GM21717 (cell line): ENCODE data around the gene OR5T3.
"Not testable (repeated sequence)": the region's sequence is repeated elsewhere in the genome, so short reads cannot be mapped to it uniquely, and the experiment has no call there.

Experiments
- ATAC-seq: cut with Tn5 transposase; IDR thresholded peaks from one replicate; pipeline ENCODE4 v1.9.1; 2021; ENCODE audit warnings: mild to moderate bottlenecking, moderate library complexity; ENCODE audit not compliant: unreplicated experiment

OR5T3 gene

GRCh38 chr11:56251954-56252353, at the start of gene OR5T3:
TSS of gene OR5T3 (plus strand) at chr11:56252254. CDS start at chr11:56252254, 0 bp downstream.
- no peak for ATAC-seq

DNA sequence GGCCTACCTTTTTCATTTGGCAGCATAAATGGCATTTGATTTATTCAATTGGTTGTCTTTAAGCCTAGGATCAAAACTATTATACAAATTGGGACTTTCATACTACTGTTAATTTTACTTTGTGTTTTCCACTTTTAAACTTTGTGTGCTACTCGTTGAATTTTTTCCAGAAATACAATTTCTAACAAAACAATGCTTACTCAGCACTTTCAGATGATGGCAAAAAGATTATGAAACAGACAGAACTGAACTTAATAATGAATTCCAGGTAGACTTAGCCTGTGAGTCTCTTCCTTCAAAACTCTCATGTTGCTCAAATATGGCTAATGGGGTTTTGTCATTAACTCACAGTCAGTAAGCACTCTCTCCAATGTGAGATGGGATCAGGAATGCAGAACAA, 44.3 kb upstream of the OR5T3 start:
- ATAC-seq, result no peak

DNA sequence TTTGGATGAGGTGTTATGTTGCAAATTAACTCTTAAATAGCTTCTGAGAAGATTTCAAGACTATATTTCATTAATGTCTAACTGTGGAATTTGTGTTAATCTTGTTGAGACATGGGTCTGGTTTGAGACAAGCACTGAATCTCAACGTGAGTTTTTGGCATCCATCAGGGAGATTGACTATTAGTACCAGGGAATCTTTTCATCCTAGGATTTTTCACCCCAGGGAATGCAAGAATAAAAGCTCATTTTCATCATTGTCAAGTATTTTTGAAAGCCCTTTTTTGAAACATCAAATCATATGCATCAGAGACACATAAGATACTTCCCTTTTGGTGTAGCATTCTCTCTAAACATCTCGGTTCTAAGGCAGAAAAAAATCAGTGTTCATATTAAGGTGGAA, 37.5 kb upstream of the OR5T3 start:
- no peak for ATAC-seq

DNA sequence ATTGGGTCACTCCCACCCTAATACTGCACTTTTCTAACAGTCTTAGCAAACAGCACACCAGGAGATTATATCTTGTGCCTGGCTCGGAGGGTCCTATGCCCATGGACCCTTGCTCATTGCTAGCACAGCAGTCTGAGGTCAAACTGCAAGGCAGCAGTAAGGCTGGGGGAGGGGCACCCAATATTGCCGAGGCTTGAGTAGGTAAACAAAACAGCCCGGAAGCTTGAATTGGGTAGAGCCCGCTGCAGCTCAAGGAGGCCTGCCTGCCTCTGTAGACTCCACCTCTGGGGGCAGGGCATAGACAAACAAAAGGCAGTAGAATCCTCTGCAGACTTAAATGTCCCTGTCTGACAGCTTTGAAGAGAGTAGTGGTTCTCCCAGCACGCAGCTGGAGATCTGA, 32.3 kb upstream of the OR5T3 start:
- ATAC-seq, result not testable (repeated sequence)

- ATAC-seq, result no peak
These were observed 17.9 kb upstream of the OR5T3 start, which contains the start of gene OR5T2 for GRCh38 chr11:56234155-56234554. TSS of gene OR5T2 (minus strand) at chr11:56234255. CDS start at chr11:56233062, 1,193 bp downstream.

GRCh38 chr11:56271092-56271491, 19.0 kb downstream of the OR5T3 start:
- ATAC-seq, result no peak

DNA sequence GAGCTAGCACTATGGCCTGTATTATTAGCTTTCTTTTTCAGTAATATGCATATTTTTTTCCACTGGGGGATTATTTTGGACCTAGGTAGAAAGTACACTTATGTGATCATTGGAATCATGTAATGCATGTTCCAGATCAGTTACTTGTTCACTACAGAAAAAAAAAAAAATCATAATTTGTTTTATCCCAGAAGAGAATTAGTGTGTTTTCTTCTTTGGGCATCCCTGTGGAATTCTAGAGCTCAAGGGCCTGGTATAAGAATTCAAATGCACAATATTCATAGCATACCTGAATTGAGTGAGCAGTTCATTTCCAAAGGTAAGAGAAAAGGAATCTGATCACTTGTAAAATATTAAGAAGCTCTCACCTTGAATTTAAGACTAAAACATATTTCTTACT, 21.8 kb downstream of the OR5T3 start, which contains the start of gene OR5T1:
Gene OR5T1, plus strand, starts transcription at position 301 of the 400 bp plus-strand sequence. CDS start 1,485 bp downstream, outside the sequence.
- ATAC-seq, result no peak

DNA sequence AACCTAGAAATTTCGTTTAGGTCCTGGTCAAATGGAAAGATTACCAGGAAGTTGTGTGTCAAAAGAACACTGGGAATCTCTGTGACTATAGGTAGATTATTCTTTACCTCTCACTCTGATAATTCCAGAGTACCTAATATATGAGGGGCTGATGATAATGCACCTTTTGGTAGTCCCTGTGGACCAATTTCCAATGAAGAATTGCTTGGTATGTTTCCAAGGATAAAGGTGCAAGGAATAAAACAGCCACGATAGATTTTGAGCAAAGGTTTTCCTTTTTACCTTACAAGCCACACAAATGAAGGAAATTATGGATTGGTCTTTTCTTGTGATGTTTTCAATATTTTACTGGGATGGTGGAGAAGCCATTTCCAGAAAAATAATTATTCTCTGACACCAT, 40.1 kb downstream of the OR5T3 start, which contains the start of gene OR8H1:
Gene OR8H1, minus strand, starts transcription at position 101 of the 400 bp plus-strand sequence. CDS start 1,192 bp downstream, outside the sequence.
- no peak for ATAC-seq

- no peak for ATAC-seq
These were observed 44.8 kb downstream of the OR5T3 start for GRCh38 chr11:56296898-56297297.
